HG02884 (cell line): Measurements from ENCODE around the gene OGDH.
"Not testable (repeated sequence)": the region's sequence is repeated elsewhere in the genome, so short reads cannot be mapped to it uniquely, and the experiment has no call there.

Experiments used
- ATAC-seq: cut with Tn5 transposase; IDR thresholded peaks from one replicate; pipeline ENCODE4 v1.9.1; 2021; ENCODE audit warnings: mild to moderate bottlenecking, moderate library complexity; ENCODE audit not compliant: unreplicated experiment

Gene OGDH

DNA sequence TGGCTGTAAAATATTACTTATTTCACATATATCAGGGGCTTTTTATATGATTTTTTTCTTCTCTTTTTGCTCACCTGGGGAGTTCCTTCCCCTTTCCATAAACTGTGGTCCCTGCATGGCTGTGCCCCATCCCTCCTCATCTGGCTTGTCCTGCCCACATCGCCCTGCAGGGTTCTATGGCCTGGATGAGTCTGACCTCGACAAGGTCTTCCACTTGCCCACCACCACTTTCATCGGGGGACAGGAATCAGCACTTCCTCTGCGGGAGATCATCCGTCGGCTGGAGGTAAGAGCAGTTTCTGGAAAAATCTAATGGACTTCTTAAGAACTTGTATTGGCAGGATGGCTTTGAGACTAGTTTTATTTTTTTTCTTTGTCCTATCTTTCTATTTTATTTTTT is 60.1 kb downstream of the OGDH start:
- no peak for ATAC-seq

DNA sequence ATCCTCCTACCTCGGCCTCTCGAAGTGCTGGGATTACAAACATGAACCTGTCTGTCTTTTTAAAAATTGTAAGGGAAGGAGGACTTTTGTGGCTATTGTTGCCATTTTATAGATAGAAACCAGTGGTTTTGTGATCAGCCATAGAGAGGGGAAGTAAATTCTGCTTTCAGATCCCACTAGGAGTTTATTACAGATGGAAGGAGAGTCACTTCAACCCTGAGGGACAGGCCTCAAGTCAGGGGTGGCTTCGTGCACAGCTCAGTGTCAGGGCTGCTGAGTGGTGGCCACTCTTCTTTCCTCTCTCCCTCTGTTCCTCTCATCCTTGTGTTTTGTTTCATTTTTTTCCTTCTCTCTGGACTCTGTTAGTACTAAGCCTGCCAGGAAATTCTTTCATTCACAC is 60.8 kb downstream of the OGDH start:
- ATAC-seq, result no peak

DNA sequence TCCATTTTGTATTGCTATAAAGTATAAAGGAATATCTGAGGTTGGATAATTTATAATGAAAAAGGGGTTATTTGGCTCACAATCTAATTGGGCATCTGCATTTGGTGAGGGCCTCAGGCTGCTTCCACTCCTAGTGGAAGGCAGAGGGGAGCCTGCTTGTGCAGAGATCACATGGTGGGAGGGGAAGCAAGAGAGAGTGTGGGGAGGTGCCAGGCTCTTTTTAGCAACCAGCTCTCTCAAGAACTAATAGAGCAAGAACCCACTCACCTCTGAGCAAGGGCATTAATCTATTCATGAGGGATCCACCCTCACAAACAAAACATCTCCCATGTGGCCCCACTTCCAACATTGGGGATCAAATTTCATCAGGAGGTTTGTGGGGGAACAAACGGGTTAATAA is 64.6 kb downstream of the OGDH start:
- no peak for ATAC-seq

DNA sequence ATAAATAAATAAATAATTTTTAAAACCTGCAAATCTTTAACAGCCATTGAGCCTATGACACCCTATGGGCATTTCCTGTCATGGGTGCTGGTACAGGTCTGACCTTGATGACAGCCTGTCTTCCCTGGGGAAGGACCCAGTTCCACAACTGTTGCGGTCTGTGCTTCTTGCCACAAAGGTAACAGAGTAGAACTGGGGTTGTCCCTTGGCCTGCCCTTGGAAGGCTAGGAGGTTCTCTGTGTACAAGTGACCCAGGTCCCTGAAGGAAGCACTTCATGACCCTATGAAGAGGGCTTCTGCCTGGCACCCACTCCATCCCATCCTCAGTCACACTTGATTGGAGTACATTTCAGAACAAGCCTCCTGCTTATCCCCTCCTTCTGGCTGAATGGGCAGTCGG is 66.9 kb downstream of the OGDH start:
- ATAC-seq, result no peak

- no peak for ATAC-seq
Observed at GRCh38 chr7:44673771-44674170, 67.3 kb downstream of the OGDH start.

- no peak for ATAC-seq
Observed at GRCh38 chr7:44674381-44674780, 68.0 kb downstream of the OGDH start.

GRCh38 chr7:44676776-44677175 is 70.3 kb downstream of the OGDH start:
- ATAC-seq, result no peak

DNA sequence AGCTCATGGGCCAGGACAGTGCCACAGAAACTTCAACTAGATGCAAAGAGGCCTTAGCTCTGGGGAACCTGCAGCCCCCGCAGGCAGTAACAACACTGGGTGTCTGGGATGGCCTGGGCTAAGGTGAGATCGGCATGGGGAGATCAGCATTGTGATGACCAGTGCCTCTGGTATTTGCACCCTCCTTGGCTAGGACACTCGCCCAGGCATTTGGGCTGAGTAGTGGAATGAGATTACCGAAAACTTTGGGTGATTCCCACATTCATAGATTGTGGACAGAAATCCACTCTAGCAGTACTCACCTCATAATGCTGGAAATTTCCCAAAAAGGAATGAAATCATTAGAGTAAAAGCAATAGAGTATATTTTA is 71.7 kb downstream of the OGDH start:
- no peak for ATAC-seq

- no peak for ATAC-seq
Observed at GRCh38 chr7:44678471-44679179, 72.2 kb downstream of the OGDH start.

DNA sequence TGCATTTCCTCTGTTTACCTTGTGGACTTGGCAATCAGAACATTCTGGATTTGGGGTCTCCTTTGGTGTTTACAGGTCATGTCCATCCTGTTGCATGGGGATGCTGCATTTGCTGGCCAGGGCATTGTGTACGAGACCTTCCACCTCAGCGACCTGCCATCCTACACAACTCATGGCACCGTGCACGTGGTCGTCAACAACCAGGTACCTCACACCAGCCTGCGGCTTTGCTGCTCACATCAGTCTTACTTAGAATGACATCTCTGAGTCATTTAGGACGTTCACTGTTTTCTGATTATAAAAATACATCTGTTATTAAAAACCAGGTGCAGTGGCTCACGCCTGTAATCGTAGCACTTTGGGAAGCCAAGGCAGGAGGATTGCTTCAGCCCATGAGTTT is 75.2 kb downstream of the OGDH start:
- ATAC-seq, result no peak

DNA sequence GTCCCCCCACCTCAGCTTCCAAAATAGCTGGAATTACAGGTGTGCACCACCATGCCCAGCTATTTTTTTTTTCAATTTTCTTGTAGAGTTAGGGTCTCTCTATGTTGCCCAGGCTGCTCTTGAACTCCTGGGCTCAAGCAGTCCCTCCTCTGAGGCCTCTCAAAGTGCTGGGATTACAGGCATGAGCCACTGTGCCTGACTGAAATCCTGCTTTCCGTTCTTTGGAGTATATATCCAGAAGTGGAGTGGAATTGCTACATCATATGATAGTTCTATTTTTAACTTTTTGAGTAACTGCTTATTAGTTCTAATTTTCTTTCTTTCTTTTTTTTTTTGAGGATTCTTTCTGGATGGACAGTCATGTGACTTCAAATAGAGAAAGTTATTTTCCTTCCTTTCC is 79.3 kb downstream of the OGDH start:
- no peak for ATAC-seq

- ATAC-seq, result no peak
Observed at GRCh38 chr7:44689427-44689826, 83.0 kb downstream of the OGDH start.

DNA sequence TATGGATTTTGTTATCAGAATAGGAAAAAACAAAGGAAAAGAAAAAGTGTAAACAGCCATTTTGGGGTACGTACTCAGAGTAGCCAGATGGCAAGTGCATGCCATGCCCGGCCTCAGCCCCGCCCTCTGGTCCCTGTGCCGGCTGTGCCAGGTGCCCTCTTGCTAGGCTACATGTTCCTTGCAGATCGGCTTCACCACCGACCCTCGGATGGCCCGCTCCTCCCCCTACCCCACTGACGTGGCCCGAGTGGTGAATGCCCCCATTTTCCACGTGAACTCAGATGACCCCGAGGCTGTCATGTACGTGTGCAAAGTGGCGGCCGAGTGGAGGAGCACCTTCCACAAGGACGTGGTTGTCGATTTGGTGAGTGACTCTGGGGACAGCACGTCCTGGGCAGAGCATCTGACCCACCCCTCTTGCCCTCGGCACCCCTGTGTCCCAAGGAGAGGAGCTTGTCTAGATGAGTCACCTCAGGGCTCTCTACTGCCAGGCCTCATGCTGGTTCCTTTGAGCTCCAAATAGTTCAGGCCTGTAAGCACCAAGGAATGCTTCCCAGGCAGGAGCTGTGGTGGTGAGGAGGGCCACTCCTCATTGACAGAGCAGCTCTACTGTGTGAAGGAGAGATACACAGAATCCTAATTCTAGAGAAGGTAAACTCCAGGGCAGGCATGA is 87.3 kb downstream of the OGDH start:
- no peak for ATAC-seq

DNA sequence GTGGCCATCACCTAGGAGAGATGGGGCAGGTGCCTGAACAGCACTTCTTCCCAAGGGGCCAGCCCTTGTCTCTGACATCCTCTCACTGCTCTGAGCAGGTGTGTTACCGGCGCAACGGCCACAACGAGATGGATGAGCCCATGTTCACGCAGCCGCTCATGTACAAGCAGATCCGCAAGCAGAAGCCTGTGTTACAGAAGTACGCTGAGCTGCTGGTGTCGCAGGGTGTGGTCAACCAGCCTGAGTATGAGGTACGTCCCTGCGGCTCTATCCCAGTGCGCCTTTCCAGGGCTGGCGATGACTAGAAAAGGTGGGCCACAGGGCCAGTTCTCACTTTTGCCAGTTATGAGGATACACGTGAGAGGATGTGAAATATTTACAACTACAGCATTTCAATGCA is 87.9 kb downstream of the OGDH start:
- ATAC-seq, result no peak

DNA sequence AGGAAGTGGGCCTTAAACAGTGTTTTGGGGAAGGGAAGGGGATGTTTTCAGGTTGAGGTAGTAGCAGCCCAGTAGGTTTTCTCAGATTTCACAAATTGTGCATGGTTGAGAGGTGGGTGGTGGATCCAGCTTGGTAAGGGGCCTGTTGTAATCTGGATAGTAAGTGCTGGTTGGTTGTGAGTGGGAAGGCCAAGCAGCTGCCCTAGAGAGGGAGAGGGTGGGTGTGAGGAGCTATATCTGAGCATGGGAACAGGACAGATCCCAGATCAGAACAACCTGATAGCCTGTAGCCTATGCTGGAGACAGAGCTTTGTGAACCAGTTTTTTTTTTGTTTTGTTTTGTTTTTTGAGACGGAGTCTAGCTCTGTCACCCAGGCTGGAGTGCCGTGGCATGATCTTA is 88.3 kb downstream of the OGDH start:
- no peak for ATAC-seq

GRCh38 chr7:44695756-44696155 is 89.3 kb downstream of the OGDH start:
- no peak for ATAC-seq

DNA sequence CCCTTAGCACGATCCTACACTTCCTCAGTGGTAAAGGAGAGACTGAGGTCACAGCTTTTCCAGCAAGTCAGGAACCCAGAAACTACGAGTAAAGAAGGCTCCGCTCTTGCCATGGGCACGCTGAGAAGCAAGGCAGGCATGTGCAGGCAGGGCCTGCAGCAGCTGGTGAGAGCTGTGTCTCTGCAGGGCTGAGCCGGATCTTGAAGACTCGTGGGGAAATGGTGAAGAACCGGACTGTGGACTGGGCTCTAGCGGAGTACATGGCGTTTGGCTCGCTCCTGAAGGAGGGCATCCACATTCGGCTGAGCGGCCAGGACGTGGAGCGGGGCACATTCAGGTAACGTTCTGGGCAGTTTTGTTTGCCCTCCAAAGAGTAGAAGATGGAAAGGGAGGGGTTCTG is 90.3 kb downstream of the OGDH start:
- ATAC-seq, result no peak

DNA sequence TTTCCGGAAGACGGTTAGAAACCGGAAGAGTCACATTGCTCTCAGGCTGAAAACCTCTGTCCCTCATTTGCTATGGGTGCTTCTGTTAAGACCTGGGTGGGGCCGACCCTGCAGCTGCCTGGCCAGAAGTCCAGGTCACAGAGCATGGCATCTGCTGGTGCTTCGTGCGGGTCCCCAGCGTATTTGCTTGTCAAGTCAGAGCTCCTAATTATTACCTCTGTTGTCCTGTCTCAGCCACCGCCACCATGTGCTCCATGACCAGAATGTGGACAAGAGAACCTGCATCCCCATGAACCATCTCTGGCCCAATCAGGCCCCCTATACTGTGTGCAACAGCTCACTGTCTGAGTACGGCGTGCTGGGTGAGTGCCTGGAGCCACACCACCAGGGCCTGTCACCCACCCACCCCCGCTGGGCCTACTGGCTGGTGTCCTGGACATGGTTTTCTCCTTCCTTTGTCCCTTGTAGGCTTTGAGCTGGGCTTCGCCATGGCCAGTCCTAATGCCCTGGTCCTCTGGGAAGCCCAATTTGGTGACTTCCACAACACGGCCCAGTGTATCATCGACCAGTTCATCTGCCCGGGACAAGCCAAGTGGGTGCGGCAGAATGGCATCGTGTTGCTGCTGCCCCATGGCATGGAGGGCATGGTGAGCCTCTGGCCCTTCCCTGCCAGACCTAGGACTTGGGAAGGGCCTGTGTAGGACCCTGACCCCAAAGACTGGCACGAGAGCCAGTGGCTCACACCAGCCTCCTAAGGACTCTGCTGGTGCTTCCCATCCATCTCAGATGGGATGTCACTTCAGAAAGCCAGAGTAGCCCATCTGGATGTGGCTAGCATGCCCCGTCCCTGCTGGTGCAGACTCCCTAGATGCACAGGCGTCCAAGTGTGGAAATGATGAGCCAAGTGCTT is 91.0 kb downstream of the OGDH start:
- no peak for ATAC-seq

DNA sequence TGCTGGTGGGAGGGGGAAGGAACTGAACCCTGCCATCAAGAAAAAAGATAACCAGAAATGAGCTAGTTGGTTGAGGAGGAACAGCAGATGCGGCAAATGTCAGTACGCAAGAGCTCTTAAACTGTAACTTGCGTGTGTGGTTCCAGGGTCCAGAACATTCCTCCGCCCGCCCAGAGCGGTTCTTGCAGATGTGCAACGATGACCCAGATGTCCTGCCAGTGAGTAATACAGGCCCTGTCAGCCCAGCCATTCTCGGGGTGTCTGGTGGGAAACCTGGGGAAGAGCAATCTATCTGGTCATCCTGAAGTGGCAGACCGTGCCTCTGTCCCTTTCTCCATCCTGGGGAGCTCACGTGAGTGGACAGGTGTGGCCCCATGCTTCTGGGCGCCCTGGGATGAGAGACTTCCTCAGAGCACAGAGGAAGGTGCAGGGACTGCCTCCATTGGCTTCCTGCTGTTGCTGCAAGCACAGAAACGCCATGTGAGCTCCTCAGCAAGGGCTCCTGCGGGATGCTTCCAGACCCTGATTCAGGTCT is 91.7 kb downstream of the OGDH start:
- ATAC-seq, result no peak

DNA sequence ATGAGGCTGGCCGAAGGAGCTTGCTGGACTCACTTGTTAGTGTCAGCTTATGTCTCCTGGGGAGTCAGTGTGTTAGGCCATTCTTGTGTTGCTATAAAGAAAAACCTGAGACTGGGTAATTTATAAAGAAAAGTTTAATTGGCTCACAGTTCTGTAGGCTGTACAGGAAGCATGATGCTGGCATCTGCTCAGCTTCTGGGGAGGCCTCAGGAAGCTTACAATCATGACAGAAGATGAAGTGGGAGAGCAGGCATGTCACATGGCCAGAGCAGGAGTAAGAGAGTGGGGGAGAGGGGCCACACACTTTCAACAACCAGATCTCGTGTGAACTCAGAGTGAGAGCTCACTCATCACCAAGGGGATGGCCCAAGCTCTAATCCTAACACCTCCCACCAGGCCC is 93.2 kb downstream of the OGDH start:
- ATAC-seq, result not testable (repeated sequence)

- no peak for ATAC-seq
Observed at GRCh38 chr7:44700322-44700721, 93.9 kb downstream of the OGDH start.

GRCh38 chr7:44703391-44703790 is 97.0 kb downstream of the OGDH start:
- not testable (repeated sequence) for ATAC-seq
